IPS-20b (cell line): ENCODE measurements around the gene KLHL13.
"Not testable (repeated sequence)": the region's sequence is repeated elsewhere in the genome, so short reads cannot be mapped to it uniquely, and the experiment has no call there.

ENCODE experiments used
- H3K27ac ChIP-seq: one replicate; pipeline ENCODE4 v1.5.1; 2013; ENCODE audit warnings: low read length
- H3K27me3 ChIP-seq: 2 replicates; pipeline ENCODE4 v1.6.1; 2013; ENCODE audit warnings: mild to moderate bottlenecking, low read length, inconsistent platforms; ENCODE audit not compliant: insufficient read depth
- H3K36me3 ChIP-seq: 2 replicates; pipeline ENCODE4 v1.6.1; 2013; ENCODE audit warnings: low read depth, mild to moderate bottlenecking, inconsistent platforms, low read length, moderate library complexity; ENCODE audit not compliant: insufficient read depth
- H3K4me1 ChIP-seq: 2 replicates; pipeline ENCODE4 v1.6.1; 2013; ENCODE audit warnings: mild to moderate bottlenecking, control low read depth, inconsistent platforms, low read length, moderate library complexity; ENCODE audit not compliant: insufficient read depth
- H3K4me3 ChIP-seq: 2 replicates; pipeline ENCODE4 v1.5.1; 2013; ENCODE audit warnings: mild to moderate bottlenecking, low read length, inconsistent platforms
- H3K9ac ChIP-seq: 2 replicates; pipeline ENCODE4 v1.6.1; 2013; ENCODE audit warnings: low read depth, mild to moderate bottlenecking, inconsistent platforms, low read length, moderate library complexity
- H3K9me3 ChIP-seq: 2 replicates; pipeline ENCODE4 v1.6.1; 2013; ENCODE audit warnings: mild to moderate bottlenecking, low read depth, low read length, inconsistent platforms; ENCODE audit not compliant: insufficient read depth

Gene KLHL13

DNA sequence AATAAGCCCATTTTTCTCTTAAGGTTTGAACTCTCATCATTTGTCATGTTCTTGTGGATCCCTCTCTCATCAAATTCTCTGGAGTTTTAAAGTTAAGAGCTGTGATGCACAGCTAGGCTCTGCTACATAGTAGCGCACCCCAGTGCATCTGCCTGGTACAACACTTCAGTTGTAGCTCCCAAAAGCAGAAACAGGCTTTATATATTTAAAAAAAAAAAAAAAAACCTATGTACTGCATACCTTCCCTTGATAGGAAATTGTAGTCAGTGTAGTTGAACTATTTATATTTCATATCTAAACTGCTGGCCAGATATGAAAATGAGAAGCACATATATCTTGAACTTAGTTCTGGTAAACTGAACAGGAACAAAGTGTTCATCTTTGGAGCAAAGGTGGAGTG is 131.4 kb downstream of the KLHL13 start:
- H3K9ac ChIP-seq = no peak overlapping the region
- H3K4me3 ChIP-seq = no peak overlapping the region
- H3K27ac ChIP-seq = no peak overlapping the region
- no peaks in the 10 kb centered on the region for H3K9me3 ChIP-seq
- H3K27me3 ChIP-seq = no peaks in the 10 kb centered on the region
- H3K4me1 ChIP-seq = no peaks in the 10 kb centered on the region
- no peaks in the 10 kb centered on the region for H3K36me3 ChIP-seq

DNA sequence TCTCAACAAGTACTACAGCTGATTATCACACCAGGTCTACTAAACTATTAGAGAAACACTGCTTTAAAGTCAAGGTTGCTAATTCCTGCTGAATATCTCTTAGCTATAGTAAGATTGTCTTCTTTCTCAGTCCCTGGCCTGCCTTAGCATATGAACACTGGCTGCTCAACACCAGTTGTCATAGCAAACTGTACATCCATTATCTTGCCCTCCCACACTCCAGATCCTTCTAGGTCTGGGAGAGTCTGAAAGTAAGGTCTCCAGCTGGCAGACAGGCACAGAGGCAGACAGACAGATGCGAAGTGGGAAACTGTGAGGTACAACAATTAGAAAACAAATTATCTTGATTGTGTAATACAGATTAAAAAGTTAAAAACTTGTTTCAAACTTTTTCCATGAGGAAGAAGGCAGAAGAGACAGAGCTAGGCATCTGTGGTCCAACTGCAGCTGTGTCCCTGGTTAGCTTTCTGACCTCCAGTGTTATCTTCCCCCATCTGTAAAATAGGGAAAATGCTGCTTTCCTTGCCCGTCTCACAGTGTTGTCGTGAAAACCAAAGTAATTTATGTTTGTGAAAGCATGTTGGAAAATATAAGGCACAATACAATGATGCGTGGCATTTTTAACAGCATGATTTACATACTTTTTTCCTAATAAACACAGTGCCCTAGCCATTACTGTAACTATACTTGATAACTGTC is 133.8 kb downstream of the KLHL13 start:
- Histone ChIP-seq H3K27me3 (no peaks in the 10 kb centered on the region), H3K27ac (no peak overlapping the region), H3K4me1 (no peaks in the 10 kb centered on the region), H3K4me3 (no peak overlapping the region), H3K9ac (no peak overlapping the region), H3K9me3 (no peaks in the 10 kb centered on the region), H3K36me3 (no peaks in the 10 kb centered on the region)

DNA sequence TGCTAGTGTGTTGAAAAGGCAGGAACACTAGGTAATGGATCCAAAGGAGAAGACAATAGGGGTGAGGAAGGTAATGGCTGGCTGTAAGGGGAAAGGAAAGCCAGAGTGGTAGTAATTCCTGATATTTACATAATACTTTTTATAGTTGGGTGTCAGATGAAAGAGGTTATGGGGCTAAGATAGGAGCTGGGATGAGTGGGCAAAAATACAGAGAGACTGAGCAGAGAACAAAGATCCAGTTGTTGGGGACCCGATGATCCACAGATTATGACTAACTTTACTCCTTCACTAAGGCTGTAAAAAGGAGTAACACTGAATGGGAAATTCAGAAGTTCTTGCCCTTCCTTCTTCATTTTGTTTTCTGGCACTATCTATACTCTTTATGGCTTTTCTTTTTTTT is 138.2 kb downstream of the KLHL13 start:
- Histone ChIP-seq H3K9me3 (no peaks in the 10 kb centered on the region), H3K36me3 (no peaks in the 10 kb centered on the region), H3K4me1 (no peaks in the 10 kb centered on the region; the same call in 1 of the 2 replicates), H3K9ac (no peak overlapping the region), H3K27me3 (no peaks in the 10 kb centered on the region), H3K4me3 (no peak overlapping the region), H3K27ac (no peak overlapping the region)

DNA sequence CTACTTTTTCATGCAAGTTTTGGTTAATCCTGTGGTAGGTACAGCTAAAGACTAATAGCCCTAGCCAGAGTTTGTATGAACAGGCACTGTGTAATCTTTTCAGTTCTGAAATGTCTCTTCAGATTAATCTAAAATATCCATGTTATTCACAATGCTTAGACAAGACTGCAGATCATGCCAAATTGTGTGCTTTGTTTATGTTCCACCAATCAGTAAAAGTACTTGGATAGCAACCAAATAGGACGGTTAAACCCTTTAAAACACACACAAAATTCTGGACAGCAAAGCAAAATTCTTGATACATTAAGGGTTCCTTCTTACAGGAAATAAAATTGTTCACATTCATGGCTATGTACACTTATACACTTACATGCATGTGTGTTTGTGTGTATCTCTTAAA is 139.1 kb downstream of the KLHL13 start:
- no peaks in the 10 kb centered on the region for H3K27me3 ChIP-seq
- no peak overlapping the region for H3K9ac ChIP-seq
- no peaks in the 10 kb centered on the region for H3K9me3 ChIP-seq
- H3K36me3 ChIP-seq = no peaks in the 10 kb centered on the region
- H3K4me3 ChIP-seq = no peak overlapping the region
- H3K4me1 ChIP-seq = no peaks in the 10 kb centered on the region; the same call in 1 of the 2 replicates
- no peak overlapping the region for H3K27ac ChIP-seq

DNA sequence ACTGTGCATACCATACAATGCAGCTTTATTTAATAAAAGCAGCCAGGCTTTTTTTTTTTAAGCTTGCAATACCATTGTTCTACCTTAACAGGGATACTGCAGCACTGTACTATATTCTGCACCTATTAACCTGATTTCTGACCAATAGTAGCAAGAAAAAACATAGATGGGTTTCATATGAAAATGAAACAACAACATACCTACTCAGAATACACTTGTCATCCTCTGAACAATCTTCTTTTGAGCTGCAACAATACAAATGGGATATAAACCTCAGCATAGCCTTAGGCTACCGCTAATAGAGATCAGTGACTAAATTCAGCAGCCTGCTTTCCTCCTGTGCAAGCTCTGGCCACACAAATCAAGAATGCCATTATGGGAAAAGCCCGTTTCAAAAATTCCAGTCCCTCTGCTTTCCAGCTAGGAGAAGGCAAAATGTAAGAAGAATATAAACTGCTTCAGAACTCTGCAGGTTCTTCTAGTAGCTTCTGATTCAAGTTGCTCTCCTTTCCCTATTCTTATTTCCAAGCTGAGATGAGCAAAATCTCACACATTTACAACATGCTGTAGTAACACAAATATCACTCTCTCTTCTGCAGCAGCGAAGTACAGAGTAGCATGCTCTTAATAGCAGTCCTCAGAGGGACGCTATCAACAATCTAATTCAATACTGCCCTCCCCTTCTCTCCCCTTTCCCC is 143.4 kb downstream of the KLHL13 start:
- Histone ChIP-seq H3K27ac (no peak overlapping the region), H3K9ac (no peak overlapping the region), H3K27me3 (no peaks in the 10 kb centered on the region), H3K4me1 (peaks cover 3% of the 10 kb centered on the region; the same call in 1 of the 2 replicates), H3K36me3 (no peaks in the 10 kb centered on the region), H3K4me3 (peak overlapping the region; percentile 46; the same call in 1 of the 2 replicates), H3K9me3 (no peaks in the 10 kb centered on the region)

DNA sequence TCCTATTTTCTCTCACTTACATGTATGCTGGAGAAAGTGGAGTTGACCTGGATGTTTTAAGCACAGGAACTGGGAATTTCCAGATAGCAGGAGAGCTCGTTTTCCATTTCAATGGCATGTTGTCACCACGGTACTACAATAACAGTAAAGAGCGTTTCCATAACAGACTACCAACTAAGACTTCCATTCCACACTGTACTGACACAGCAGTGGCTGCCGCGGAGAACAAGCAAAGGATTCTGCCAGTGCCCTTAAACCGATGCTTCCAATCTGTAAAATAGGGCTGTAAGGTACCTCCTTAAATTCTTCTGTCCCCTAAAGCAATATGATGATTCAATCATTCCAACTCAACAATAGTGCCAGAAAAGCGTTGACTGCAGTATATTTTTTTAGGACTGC is 143.9 kb downstream of the KLHL13 start:
- 0 out of 2 replicates have a peak overlapping the region, but pooled peaks have one; percentile 5 for H3K9ac ChIP-seq
- H3K9me3 ChIP-seq = no peaks in the 10 kb centered on the region
- H3K4me3 ChIP-seq = peak overlapping the region; percentile 46; the same call in 1 of the 2 replicates
- H3K27me3 ChIP-seq = no peaks in the 10 kb centered on the region
- H3K36me3 ChIP-seq = no peaks in the 10 kb centered on the region
- no peak overlapping the region for H3K27ac ChIP-seq
- H3K4me1 ChIP-seq = peaks cover 3% of the 10 kb centered on the region; the same call in 1 of the 2 replicates

DNA sequence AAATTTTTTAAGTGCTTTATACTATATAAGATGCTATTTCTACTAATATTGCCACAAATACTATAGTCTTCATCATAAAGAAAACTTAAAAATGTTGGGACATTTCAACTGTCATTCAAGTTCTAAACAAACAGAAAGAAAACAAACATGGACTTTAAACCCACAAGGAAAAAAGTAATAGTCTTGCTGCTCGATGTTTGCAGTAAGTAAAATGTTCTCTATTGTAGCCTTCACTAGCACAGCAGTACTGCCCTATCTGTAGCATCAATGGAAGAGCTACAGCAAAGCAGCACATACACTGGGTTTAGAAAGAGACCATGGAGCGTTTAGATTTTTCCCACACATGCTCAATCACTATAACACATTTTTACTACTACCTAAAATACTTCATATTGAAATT is 146.8 kb downstream of the KLHL13 start:
- Histone ChIP-seq H3K4me3 (no peak overlapping the region), H3K9me3 (no peaks in the 10 kb centered on the region), H3K27ac (no peak overlapping the region), H3K27me3 (no peaks in the 10 kb centered on the region), H3K36me3 (no peaks in the 10 kb centered on the region), H3K9ac (no peak overlapping the region), H3K4me1 (peaks cover 3% of the 10 kb centered on the region; the same call in 1 of the 2 replicates)

DNA sequence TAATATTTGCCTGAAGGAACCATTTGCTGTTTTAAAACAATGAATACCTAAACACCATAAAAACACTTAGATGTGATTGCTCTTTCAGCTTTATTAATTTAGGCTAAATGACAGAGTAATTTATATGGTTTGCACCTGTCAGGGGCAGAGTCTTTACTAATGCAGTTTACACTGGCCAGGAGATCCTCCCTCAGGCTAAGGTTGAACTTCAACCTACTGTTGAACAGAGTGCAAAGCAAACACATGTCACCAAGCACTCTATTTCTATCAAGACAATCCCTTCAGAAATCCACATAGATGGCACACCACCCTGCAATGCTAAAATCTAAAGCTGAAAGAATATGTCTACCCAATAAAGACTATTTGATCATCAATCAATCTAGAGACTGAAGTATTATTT is 147.3 kb downstream of the KLHL13 start:
- no peak overlapping the region for H3K4me3 ChIP-seq
- H3K36me3 ChIP-seq = no peaks in the 10 kb centered on the region
- H3K9ac ChIP-seq = no peak overlapping the region
- no peaks in the 10 kb centered on the region for H3K27me3 ChIP-seq
- H3K4me1 ChIP-seq = peaks cover 3% of the 10 kb centered on the region; the same call in 1 of the 2 replicates
- H3K9me3 ChIP-seq = no peaks in the 10 kb centered on the region
- H3K27ac ChIP-seq = no peak overlapping the region

DNA sequence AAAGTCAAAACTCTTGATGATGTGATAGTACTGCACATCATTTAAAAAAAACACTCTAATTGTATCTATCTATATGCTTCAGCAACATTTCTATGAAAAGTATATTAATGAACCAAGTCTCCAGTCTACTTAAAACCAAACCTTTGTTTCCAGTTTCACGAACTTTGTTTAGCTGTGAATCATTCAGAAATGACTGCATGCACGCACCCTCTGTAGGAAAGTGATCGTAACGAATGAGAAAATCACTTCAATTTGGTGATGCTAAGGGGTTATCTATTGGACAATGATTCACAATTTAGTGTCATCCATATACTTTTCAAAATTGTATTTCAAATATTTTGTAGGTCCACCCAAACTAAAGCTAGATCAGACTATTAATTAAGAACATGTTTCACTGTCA is 157.6 kb downstream of the KLHL13 start:
- Histone ChIP-seq H3K9ac (no peak overlapping the region), H3K9me3 (no peaks in the 10 kb centered on the region), H3K27ac (no peak overlapping the region), H3K4me1 (no peaks in the 10 kb centered on the region), H3K4me3 (no peak overlapping the region), H3K27me3 (no peaks in the 10 kb centered on the region), H3K36me3 (no peaks in the 10 kb centered on the region)

DNA sequence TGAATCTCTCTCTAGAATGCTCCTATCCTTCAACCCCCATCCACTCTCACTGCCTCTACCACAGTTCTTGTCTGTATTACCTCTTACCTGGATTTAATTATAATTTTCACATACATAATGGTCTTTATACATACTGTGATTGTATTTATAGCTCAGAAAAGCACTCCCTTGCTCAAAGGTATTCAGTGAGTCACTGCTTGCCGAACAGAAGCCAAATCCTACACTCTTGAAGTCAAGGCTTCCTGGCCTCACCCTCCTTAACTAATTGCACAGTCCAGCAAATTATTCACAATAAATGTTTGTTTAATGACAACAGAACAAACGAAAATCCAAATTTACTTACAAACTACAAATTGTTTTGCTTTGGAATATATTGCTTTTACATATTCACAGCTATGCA is 159.5 kb downstream of the KLHL13 start:
- no peak overlapping the region for H3K9ac ChIP-seq
- no peaks in the 10 kb centered on the region for H3K36me3 ChIP-seq
- no peaks in the 10 kb centered on the region for H3K27me3 ChIP-seq
- H3K9me3 ChIP-seq = no peaks in the 10 kb centered on the region
- no peak overlapping the region for H3K27ac ChIP-seq
- no peaks in the 10 kb centered on the region for H3K4me1 ChIP-seq
- H3K4me3 ChIP-seq = no peak overlapping the region

DNA sequence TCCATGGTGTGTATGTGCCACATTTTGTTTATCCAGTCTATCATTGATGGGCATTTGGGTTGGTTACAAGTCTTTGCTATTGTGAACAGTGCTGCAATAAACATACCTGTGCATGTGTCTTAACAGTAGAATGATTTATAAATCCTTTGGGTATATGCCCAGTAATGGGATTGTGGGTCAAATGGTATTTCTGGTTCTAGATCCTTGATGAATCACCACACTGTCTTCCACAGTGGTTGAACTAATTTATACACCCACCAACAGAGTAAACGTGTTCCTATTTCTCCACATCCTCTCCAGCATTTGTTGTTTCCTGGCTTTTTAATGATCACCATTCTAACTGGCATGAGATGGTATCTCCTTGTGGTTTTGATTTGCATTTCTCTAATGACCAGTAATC is 177.3 kb downstream of the KLHL13 start:
- H3K27me3 ChIP-seq, H3K4me1 ChIP-seq, H3K9ac ChIP-seq, H3K4me3 ChIP-seq, H3K36me3 ChIP-seq, H3K9me3 ChIP-seq, H3K27ac ChIP-seq: not testable (repeated sequence)

DNA sequence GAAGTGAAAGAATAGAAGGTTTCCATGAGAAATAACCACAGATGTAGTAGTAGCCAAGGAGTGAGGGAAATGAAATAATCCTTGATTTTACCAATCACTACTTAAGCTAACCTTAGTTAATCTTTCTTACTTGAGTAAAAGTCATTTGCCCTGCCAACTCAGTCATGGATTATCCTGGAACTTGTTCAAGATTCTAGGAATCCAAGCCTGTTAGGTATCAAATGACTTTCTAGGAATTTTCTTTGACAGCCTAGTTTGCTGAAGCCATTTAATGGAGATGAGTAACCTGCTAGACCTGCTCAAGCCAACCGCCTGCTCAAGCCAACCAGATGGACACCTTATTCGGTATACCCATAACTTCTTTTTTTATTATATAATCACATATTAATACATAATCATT is 180.5 kb downstream of the KLHL13 start:
- no peak overlapping the region for H3K27ac ChIP-seq
- no peaks in the 10 kb centered on the region for H3K9me3 ChIP-seq
- H3K27me3 ChIP-seq = no peaks in the 10 kb centered on the region
- no peak overlapping the region for H3K4me3 ChIP-seq
- H3K4me1 ChIP-seq = no peaks in the 10 kb centered on the region
- no peak overlapping the region for H3K9ac ChIP-seq
- H3K36me3 ChIP-seq = no peaks in the 10 kb centered on the region
